ENCODE data around the gene ARHGAP8.

The ARHGAP8 gene

DNA sequence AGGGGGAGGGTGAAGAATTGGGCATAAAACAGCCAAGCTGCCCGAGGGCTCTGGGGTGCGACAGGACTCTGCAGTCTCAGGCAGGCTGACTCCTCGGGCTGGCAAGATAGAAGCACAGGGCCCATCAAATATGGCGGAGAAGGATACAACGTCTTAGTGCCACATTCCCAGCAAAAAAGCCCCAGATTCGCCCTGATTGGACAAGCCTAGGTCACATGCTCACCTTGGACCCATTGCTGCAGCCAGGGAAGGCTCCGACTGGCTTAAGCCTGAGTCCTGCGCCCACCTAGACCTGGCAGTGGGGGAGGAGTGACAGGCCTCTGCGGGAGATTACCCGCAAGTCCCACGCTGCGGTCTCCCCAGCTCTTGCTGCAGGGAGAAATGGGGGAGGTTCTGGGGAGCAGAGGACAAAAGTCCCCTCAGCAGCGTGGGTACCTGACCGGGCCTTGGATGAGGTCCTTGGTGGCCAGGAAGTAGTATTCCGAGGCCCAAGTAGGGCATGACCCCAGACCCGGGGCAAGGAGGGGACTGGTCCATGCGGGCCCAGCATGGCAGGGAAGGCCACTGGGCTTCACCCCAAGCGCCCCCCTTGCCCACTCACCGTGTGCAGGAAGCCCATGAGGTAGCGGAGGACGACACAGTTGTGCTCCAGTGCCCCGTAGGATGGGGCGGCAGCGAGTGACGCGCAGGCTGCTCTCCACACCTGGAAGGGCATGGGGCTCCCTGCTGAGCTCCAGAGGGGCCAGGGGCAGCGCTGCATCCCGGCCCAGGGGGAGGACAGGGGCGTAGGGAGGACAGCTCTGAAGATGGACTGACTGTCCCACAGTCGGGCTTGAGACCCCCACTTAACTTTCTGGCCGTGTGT, 113.0 kb downstream of the ARHGAP8 start:
- DNase-seq = no peak

DNA sequence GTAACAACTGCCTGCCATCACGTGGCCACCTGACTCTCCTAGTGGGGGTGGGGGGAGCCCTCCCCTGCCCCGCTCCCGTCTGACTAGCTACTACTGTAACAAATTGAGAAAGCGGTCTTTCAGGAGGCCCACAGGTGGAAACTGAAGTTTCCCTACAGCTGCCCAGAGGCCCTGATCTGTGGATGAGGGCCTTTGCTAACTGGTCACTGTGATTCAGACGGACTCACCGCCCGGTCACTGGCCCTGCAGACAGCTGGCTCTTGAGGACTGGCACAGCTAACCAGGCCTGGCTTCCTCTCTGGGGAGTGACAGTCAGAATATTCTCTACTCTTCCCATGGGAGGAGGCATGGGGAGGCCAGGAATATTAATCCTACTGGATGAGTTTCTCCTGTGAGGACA, 116.8 kb downstream of the ARHGAP8 start:
- DNase-seq = no peak

DNA sequence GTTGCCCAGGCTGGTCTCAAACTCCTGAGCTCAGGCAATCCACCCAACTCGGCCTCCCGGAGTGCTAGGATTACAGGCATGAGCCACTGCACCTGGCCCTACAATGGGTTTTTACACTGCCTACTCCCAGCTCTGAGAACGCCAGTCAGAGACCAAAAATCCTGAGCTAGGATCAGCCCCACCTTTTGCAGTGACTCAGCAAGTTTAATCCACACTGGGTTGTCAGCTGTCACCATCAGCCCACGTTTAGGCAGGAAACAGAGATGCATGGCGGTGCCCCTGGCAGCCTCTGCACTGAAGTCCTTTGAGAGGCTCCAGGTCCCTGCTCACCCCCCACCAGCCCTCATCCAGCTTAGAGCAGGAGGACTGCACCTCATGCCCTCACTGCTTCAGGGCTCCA, 117.6 kb downstream of the ARHGAP8 start:
- no peak for DNase-seq

DNA sequence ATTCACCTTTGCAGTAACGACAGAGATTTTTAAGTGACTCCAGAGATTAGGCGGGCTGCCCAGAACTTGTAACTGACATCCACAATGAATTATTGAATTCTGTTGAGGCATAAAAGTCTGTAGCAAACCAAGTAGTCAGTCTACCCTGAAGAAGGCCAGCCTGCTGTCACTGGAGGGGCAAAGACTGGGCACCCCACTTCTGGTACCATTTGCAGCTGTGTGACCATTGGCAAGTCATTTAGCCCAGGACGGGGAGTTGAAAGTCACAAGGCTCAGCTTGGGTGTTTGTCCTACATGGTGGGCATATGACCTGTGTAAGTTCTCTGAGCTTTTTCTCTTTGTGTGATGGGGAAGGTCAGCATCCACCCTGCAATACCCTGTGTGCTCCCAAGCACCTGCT, 119.4 kb downstream of the ARHGAP8 start:
- no peak for DNase-seq

DNA sequence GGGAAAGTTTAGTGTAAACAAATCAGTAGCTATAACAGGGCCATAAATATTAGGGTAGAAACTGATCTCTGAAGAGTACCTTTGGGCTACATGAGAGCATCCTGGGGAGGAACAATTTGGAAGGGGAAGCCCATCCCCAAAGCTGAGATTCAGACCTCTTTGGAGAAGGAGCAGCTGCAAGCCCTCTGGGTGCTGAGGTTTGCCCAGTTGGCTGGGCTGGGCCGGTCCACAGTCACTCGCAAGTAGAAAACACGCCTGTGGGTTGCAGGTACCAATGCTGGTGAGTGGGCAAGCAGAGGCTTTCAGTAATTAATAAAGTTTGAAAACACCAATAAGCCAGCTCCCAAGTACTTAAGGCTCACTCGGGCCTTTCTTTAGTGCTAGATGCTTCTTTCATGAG, 124.5 kb downstream of the ARHGAP8 start:
- DNase-seq = no peak

DNA sequence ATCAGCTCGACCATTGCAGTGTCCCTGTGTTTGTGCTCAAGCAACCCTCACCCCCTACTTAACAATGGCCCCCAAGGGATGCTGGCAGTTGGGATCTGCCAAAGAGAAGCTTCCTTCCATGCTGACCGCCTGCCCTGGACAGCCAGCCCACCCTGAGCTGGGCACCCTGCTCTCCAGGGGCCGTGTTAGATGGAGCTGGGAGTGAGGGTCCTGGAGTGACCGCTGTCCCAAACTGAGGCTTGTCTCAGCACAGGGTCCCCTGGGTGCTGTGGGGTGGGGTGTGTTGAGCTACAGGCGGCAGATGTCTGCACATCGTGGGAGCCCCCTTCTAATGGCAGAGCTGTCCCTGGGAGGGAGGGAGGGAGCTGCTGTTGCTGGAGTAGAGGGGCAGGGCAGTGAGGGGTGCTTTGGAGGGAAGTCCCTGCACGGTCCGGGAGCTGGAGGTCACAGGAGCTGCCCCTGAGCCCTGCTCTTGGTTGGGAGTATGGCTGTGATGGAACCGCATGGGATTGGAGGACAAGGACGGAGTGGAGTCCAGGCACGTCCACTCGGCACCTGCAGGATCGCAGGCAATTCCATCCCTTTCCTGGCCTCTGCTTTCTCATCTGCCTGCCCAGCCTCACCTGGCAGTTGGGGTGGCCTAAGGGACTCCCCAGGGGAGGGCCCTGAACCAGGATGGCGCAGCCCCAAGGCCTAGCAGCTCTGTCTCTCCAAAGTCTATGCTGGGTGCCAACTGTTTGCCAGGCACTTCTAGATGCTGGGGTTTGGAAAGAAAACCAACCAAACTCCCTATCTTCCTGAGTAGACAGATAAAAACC, 126.3 kb downstream of the ARHGAP8 start:
- DNase-seq = no peak

DNA sequence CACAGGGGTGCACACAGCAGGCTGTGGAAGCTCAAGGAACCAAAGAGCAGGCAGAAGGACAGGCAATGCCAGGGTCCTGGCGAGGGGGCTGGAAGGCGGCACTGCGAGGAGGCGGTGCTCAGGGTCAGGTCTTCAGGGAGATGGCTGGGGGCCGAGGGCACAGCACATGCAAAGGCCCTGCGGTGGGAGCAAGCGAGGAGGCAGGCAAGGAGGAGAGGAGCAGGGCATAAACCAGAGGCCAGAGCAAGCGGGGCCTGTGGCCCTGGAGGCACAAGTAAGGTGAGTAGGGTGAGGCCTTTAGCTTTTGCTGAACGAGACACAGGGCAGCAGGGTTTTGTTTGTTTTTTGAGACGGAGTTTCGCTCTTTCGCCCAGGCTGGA, 126.9 kb downstream of the ARHGAP8 start:
- DNase-seq = no peak

DNA sequence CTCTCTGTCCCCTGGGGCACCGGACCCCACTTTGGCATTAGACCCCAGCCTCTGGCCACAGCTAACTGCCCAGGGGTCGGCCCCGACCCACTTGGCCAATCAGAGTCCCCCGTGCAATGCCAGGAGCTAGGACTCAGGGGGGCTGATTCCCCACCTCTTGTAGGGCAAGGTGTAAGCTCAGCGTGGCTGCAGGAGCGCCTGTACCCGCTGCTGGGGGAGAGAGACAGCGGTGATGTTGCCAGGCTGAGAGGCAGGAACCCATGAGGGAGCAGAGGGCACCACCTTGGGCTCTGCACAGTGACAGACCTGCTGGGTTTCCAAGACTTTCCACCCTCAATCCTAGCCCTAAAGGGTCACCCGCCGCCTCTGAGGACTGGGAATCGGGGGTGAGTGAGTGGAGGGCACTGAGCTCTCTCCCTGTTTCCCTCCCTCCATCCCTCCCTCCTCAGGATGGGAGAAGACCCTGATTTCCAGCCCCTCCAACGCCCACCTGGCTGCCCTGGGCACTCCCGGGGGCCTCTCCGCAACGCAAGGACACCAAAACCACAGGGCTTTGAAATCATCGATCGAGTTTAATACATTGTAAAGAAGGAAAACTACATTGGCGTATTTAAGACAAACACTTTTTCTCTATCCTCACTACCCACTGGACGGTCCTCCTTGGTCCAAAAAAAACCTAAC, 128.4 kb downstream of the ARHGAP8 start:
- DNase-seq = no peak

DNA sequence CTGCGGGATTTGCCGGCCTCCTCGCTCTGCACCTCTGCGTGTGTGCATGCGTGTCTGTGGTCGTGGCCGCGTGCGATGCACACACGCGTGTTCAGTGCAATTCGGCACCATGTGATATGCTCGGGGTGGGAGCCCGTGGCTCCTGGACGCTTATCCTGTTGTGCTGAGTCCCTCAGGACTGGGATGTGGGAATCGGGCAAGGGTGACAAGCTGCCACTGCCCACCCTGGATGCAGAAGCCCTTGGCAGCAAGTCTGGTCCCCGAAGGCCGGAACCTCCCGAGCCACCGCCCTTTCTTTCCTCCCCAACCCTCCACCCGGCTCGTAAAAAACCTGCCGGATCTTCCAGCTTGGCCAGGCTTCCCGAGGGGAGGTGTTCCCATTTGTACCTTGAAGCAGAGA, 129.2 kb downstream of the ARHGAP8 start:
- no peak for DNase-seq

DNA sequence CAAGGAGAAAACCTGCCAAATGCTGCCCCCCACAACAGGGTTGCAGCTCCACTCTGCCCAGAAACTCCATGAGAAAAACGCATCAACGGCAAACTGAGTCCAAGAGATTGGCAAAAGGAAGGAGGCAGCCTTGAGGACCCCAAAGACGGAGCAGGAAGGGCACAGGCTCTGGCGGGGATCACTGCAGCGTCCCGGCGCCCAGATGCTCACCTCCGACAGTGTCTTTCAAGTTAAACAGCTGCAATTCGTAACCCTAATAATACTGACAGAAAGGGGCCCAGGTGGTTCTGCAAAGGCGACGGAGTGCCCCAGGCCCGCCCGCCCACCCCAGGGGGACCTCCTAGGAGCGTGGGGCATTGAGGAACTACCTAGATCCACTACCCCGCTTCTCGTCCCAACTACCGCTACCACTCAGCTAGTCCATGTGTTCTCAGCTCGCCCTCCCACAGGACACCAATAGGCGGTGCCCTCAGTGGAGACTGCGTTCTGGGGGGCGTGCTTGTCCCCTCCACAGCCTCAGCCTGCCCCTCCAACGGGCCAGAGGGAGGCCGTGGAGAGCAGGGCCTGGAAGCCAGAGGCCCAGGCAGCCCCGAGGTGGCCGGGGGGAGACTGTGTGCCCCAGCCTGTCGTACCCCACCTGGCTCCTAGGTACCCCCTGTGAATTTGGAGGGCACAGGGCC, 130.0 kb downstream of the ARHGAP8 start:
- DNase-seq = no peak

DNA sequence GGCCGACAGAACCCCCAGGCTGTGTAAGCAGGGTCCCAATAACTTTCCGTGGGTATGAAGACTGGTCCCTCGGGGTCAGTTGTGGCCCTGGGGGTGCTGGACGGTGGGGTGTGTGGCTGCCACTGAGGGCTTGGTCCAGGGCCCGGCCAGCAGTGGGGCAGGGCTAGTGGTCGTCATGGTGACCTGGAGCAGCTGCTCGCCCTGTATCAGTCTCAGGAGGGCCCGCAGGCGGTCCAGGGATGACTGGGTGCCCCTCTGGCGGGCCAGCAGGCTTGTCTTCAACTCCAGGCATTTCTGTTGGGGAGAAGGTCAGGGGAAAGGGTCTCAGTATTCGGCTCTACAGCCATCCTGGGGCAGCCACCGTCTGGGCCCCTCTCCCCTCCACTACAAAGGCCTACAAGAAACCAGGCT, 130.6 kb downstream of the ARHGAP8 start:
- DNase-seq = no peak

DNA sequence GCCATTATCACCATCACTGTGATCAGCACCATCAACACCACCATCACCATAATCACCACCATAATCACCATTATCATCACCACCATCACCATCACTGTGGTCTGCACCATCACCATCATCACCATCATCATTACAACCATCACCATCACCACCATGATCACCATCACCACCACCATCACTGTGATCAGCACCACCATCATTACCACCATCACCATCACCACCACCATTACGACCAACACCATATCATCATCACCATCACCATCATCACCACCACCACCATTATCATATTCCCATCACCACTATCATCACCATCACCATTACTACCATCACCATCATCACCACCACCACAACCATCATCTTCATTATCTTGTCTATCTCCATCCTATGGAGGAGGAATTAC, 132.2 kb downstream of the ARHGAP8 start:
- DNase-seq = no peak

DNA sequence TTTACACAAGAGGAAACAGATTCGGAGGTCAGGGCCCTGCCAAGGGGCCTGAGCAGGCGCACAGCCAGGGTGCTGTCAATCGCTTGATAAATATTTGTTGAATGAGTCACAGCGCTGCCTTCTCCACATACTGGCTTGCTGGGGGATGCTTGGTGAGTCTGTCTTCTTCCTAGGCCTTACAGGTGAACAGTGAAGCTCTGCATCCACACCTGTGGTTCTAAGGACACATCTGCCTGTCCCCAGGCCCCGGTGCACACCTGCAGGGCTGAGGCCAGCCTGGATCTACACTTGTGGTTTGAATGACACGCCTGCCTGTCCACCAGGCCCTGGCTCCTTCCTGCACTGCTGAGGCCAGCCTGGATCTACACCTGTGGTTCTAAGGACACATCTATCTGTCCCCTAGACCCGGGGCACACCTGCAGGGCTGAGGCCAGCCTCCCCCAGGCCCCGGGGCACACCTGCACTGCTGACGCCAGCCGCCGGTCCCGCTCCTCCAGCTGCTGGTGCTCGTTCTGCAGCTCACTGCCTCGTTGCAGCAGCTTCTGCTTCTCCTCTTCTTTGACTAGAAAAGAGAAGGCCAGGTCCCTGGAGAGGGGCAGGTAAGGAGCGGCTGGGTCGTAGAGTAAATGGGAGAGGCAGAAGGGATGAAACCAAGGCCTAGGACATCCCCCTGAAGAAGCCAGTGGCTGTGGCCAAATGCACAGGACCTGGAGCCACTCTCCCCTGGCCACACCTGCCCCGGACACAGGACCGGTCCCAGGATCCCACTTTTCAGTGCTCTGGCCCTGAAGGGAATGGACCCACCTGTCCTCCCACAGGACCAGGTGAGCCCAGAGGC, 132.8 kb downstream of the ARHGAP8 start:
- DNase-seq = no peak

DNA sequence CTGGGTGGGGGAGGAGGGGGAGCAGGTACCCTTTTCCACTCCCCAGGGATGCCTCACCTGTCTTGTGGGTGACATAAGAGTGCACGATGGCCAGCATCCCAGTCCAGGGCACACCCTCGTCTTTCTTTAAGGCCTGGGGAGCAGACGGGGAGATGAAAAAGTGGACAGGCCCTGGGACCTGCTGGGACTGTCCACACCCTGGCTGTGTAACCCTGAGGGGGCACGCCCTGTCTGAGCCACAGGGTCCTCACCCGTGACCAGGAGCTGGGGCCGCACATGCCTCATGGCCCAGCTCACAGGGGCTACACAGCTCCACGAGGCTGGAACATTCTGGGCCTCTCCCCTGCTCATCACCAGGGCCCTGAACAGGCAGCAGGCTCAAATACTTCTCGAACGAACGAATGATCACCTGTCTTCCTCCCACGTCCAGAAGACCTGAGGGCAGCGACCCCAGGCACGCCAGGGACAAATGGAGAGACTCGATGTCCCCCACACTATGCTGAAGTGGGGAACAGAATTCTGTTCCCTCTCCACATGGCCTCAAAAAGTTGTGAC, 133.5 kb downstream of the ARHGAP8 start:
- DNase-seq = no peak

DNA sequence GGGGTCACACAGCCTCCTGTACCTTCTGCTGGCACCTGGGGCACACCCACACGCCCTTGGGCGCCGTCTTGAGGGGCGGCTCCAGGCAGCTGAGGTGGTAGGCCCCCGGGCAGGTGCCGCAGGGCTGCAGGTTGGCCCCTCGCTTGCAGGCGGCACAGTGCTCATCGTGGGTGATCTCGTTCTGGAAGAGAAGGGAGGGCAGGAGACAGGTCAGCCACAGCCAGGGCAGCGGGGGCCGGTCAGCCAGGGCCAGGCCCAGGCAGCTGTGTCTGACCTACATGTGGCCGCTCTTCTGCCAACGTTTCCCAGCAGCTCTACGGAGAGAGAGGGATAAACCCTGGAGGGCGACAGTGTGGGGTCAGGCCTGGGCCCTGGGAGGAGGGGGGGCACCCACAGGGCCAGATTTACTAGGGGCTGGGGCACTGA, 135.6 kb downstream of the ARHGAP8 start:
- no peak for DNase-seq

DNA sequence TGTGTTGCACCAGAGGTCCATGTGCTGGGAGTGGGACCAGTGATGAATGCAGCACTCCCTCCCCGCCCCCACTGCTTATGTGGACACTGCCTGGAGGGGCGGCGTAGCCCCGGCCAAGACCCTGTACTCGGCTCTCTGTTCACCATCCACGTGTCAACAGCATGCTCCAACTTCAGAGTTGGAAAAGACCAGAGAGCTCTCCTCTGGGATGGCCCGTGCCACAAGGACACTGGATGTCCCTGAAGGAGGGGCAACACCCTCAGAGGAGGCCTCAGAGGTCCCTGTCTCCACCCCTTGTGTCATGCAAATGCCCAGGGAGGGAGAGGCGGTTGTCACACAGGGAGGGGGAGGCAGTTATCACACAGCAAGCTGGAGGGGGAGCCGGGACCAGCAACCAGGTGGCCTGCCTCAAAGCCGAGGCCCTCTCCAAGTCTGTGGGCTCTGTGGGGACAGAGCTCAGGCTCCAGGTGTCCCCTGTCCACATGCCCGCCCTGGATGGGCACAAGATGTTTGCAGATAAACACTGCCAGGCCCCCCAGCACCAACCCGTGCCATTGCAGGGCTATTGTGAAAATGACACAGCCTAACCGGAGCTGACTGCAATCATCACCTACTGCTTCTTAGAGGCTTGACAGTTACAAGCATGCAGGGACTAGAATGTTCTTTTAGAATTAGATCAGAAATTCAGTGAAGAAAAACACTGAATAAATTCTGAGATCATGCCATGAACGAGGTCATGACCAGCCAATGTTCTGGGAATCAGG, 136.3 kb downstream of the ARHGAP8 start:
- DNase-seq = no peak

DNA sequence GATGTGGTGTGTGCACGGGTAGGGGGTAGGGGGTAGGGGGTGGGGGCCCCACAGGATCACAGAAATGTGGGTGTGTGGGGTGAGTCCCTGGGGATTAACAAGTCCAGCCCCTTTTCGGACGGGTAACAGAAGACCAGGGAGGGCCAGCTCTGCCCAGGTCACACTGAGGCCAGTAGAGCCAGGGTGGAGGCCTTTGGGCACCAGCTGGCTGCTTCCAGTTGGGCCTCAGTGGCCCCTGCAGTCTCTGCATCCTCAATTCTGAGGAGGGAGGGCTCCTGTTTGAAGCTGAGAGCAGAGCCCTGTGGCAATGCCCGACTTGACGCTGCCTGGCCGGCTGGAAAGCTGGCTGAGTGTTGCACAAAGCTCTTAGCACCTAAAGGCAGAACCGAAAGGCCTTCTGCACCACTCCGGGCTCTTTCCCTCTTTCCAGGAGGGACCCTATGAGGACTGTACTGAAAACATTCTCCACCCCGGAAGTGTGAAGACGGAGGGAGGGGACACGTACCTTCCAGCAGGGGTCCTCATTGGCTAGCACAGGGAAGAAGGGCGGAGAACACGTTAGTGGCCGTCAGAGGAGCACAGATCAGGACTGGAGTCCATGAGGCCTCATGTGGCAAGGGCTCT, 137.0 kb downstream of the ARHGAP8 start:
- no peak for DNase-seq

DNA sequence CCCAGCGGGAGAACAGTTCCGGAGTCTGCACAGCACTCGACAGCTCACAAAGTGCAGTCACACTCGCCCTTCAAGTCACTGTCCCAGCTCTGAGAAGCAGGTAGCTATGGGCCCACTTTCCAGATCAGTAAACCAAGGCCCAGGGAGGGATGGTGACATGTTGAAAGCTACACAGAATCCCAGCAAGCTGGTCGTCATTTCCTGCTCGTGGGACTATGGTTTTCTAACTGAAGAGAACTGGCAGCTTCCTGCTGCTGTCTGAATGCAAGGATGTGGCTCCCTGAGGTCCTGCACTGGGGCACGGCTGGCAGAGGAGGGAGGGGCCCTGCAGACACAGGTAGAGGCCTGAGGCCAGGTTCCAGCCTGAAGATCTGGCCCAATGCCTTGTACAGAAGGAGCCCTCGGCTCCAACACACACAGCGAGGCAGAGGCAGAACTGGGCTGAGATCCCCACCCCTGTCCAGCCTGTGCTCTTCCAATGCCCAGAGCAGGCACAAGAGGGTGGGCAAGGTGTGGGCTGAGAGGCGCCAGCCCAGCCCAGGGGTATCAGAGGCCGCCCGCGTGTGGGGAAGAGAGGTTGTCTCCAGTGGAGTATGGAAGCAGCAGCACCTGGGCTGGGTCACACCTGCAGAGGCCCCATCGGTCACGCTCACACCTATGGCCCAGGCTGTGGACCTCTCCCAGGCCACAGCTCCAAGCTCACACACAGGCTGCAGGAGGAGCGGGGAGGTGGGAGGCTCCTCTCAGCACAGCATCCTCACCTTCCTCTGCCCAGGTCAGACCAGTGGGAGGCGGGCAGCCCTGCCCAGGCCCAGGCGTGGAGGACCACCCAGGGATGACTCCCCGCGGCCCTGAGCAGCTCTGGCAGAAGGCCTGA, 138.3 kb downstream of the ARHGAP8 start:
- DNase-seq = no peak

DNA sequence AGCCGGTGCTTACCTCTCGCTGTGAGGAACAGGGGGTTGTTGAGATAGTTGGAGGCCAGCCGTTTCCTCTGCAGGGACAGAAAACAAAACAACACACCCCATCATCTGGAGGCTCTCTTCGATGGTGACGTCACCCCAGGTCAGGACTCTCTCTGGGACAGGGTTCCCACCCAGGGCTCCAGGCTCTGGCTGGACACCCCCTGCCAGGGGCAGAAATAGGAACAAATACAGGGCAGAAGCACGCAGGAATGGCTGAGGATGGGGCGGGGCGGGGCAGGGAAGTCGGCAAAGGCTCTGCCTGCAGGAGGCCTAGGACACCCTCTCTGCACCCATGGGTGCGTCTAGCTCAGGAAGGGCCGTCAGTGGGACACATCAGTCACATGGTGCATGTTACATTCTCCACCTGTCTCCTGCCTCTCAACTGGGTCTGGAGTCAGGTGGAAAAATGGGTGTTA, 138.9 kb downstream of the ARHGAP8 start:
- no peak for DNase-seq
